Transverse colon (tissue), 4 donors: ENCODE data around the gene HECTD1.

ENCODE experiments used
- CTCF ChIP-seq, 5 experiments: fragments of 200-600 bp in 3 of 5; fragments of 450-650 bp in 2 of 5; sonication (generic) in 3 of 5; IDR thresholded peaks; 1 replicate in 2 of 5; 2 replicates in 3 of 5; pipeline ENCODE4 v1.5.1; 2016 to 2017; ENCODE audit warnings: antibody characterized with exemption in 5 of 5, inconsistent platforms in 3 of 5, mild to moderate bottlenecking in 2 of 5, moderate library complexity in 1 of 5
- POLR2A ChIP-seq: fragments of 450-650 bp; IDR thresholded peaks from one replicate; pipeline ENCODE4 v1.6.1; 2016; ENCODE audit warnings: antibody characterized with exemption, mild to moderate bottlenecking, moderate library complexity
- POLR2AphosphoS5 ChIP-seq, 3 donors: sonication (generic); formaldehyde crosslinking; IDR thresholded peaks; one replicate each; pipeline ENCODE4 v1.6.1; 2016; ENCODE audit warnings: antibody characterized with exemption in 3 of 3

GRCh38 chr14:31124197-31124596, 83.4 kb downstream of the HECTD1 start:
- TF ChIP-seq POLR2A (no peak), CTCF (IDR thresholded peaks at IDR 0.05) (no peak), POLR2AphosphoS5 (IDR thresholded peaks at IDR 0.05) (no peak)
